GM10266 (cell line): ENCODE results near the gene SPIRE1.

Experiments used
- DNase-seq: peaks from one replicate; pipeline ENCODE4 v3.0.0; 2012; ENCODE audit errors: extremely low spot score
- CTCF ChIP-seq: IDR thresholded peaks from 2 replicates; pipeline ENCODE4 v1.5.1; 2012; ENCODE audit warnings: mild to moderate bottlenecking, low read depth; ENCODE audit not compliant: control insufficient read depth, insufficient read depth; ENCODE audit errors: missing control alignments

The SPIRE1 gene

DNA sequence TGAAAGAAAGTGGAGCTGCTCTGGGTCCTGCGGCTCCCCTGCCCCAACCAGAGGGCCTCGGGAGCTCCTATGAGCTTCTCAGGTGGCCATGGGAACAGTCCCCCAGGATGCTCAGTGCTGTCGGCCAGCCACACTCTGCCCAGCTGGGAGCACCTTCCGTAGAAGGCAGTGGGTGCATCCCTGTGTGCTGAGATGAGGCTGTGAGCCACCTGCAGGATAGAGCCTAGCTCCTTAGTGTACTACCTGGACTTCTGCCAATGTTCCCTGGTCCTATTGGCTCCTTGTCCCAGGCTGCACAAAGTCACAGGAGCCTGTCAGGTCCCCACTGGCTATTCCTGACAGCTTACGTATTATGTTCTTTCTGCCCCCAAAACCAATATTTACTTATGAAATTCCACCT lies 234.1 kb downstream of the SPIRE1 start:
- no peak for DNase-seq
- no peak for TF ChIP-seq CTCF

DNA sequence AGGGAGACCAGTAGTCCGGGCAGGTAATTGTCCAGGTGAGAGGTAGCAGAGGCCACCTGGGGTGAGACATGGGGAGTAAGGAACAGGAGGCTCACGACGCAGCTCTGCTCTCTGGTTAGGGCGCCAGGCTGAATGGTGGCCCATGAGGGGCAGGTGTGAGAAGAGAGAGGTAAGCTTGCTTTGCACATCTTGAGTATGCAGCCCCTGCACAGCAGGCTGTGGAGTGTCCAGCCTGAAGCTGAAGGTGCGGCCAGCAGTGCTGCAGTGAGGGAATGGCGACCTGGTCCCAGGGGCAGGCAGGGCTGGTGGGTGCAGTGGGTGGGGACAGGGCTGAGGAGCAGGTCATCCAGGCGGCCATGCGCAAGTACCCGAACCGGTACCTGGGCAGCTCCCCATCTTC lies 234.5 kb downstream of the SPIRE1 start:
- DNase-seq, result no peak
- no peak for TF ChIP-seq CTCF

DNA sequence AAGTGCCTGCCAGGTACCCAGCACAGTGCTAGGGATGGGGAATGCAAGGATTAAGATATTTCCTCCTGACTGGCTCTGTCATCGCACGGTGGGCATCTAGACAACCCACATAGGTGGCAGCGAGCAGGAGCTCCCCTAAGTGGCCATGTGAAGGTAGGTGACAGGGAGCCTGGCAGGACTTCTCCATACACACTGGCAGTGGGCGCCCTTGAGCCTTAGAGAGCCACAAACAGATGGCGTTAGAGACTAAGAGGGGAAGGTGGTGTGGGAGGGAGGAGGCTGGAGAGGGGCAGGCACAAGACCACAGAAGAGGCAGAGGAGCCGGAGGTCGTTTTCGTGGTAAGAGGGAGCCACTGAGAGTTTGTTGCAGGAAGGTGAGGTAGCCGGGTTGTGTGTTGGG lies 235.0 kb downstream of the SPIRE1 start:
- TF ChIP-seq CTCF, result no peak
- no peak for DNase-seq

GRCh38 chr18:12421732-12422131 lies 236.2 kb downstream of the SPIRE1 start:
- DNase-seq, result no peak

DNA sequence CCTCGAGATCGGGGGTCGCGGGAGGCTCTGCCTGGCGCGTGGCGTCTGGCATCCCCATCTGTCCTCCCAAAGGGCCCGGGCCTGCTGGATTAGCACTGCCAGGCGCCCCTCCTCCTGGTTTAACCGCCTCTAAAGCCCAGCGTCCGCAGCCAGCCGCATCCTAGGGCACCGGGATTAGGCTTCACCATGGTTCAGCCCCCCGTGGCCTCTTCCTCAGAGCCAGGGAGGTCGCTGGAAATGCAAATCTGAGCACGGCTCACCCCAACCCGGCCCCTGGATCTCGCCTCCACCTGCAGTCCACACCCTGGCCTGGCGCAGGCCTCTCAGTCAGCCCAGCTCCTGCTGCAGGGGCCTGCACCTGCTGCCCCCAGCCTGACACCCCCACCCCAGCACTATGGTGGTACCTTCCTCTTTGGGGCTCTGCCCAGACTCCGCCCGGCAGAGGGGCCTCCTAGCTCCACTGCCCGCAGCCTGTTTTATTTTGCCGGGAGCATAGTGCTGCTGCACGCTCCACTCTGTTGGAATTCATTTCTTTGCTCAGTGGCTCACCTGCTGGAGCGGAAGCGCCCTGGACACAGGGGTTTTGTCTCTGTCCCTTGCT lies 237.0 kb downstream of the SPIRE1 start:
- DNase-seq, result no peak
- TF ChIP-seq CTCF, result no peak

More at GRCh38 chr18:12421732-12422131, 236.2 kb downstream of the SPIRE1 start:
- TF ChIP-seq CTCF, result no peak

GRCh38 chr18:12417687-12418086 lies 240.2 kb downstream of the SPIRE1 start:
- no peak for DNase-seq
- no peak for TF ChIP-seq CTCF

DNA sequence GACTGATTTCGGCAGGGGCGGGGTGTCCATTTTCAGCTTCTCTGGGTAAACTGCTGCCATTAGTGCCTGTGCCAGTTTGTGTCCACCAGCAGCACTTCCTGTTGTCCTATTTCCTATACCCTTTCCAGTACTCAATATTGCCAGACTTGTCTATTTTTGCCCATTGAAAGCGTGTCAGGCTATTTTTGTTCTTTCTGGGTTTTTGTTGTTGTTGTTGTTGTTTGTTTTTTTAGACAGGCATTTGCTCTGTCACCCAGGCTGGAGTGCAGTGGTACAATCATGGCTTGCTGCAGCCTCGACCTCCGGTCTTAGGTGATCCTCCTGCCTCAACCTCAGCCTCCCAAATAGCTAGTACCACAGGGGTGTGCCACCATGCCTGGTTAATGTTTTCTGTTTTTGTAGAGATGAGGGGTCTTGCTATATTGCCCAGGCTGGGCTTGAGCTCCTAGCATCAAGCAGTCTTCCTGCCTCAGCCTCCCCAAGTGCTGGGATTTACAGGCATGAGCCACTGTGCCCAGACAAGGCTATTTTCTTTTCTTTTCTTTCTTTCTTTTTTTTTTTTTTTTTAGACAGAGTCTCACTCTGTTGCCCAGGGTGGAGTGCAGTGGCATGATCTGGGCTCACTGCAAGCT lies 241.7 kb downstream of the SPIRE1 start:
- no peak for DNase-seq
- no peak for TF ChIP-seq CTCF
